Umbilical cord (tissue), 2 donors: Measurements from ENCODE around the gene CLINT1. TPM values are rescaled to one million over a fixed set of nuclear protein-coding genes. Genes with fewer than 3 reads are reported as not detected.
"Not testable (repeated sequence)": the region's sequence is repeated elsewhere in the genome, so short reads cannot be mapped to it uniquely, and the experiment has no call there.

Source experiments
- DNase-seq: peaks from one replicate; pipeline ENCODE4 v3.0.0-alpha.2; 2015; ENCODE audit warnings: low spot score
- total RNA-seq: library from RNA; depleted of rRNA; stranded (reverse); fragments of >200 nt; gene quantifications from one replicate; pipeline ENCODE4 v1.2.3, GENCODE V29; 2014; ENCODE audit warnings: low replicate concordance; ENCODE audit not compliant: insufficient read depth

Gene CLINT1
- total RNA-seq, 1 donor from 2014 or later: 69.3 TPM

DNA sequence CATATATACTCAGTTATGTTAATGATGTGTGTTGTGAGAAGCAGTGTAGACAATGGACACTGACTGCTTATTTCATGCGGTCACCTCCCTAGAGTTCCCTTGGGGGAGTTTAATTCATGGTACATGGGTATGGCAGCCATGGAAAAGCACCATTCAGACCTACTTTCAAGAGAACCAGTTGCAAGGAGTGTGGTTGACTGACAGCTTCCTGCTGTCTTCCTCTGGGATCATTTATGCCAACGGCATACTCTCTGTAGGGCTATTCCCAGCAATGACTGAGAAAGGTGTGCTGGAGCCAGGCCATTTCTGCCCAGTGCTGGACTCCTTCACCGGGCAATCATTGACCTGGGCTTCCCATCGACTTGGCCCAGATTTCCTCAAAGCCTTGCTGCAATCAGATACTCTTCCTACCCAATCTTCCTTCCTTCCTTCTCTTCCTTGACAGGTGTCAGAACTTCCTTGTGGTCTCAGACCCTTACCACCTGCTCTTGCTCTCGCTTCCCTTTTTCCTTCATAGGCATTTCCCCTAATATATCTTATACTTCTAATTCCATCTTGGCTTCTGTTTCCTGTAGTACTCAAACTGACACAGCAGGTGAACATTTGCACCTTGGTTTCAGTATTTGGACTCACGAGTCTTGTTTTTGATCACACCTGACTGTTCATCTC, 3.4 kb upstream of the CLINT1 start:
- DNase-seq: no peak

- DNase-seq: peak; percentile 18
Measured at GRCh38 chr5:157860898-157861890, 2.2 kb upstream of the CLINT1 start.

DNA sequence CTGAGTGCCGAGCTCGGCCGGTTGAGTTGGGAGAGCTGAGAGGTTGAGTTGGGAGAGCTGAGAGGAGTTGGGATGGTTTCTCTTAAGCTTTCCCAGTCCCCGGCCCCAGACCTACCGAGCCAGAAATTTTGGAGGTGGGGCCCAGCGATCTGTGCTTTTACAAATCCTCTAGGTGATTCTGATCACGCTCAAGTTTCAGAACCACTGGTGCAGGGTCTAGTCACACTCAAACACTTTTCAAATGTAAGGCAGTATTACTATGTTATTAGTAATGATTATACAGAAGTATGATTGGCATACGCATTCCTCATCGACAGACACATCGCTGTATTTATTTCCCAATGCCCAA, 256 bp upstream of the CLINT1 start:
- no peak for DNase-seq

DNA sequence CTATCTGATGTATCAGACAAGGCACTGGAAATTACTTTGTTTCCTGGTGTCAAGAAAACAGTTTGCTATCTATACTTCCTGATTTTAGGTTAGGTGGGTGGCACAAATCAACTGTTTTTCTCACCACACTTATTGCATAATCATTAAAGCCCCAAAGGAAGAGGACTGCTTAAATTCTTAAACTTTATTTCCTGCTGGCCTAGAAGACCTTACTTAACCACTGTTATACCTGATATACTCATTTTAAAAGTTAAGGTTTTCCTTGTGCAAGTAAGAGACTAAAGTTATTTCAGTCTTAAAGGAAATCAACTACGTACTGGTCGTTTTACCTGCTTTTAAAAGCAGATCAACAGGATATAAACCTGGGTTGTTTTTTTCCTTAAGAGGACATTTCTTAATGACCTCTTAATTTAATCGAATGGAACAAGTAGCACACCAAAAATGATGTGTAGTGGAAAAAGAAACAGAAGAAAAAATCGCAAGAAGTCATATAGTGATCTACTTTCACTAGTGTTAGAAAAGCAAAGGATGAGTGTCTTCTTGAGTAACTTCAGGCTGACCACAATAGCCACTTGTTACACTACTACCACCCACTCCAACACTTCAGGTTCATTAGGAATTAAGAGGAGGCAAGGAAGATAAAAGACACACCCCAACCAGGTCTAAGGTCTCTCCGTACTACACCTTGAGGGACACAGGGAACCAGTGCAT, 974 bp downstream of the CLINT1 start:
- DNase-seq: peak; percentile 9

- DNase-seq: peak; percentile 69
Measured at GRCh38 chr5:157855404-157855994, 3.4 kb downstream of the CLINT1 start.

GRCh38 chr5:157853365-157853764, 5.6 kb downstream of the CLINT1 start:
- not testable (repeated sequence) for DNase-seq

GRCh38 chr5:157845914-157846598, 12.9 kb downstream of the CLINT1 start:
- no peak for DNase-seq

DNA sequence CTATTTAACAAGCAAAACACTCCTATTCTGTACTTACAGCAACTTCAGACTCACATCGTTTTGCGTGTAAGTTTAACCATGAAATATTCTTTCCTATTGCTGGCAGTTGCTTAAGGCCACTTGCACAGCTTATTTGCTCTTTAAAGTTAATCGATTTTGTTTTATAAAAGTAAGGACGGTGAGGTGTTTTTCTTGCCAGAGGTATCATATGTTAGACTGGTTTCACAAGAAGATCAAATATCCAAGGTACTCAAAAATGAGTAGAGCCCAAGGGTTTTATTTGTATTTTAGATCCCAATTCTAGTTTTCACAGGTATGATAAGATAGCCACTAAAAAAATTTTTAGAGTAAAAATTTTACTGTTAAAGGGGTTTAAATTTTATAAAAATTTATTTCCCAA, 16.2 kb downstream of the CLINT1 start:
- no peak for DNase-seq

GRCh38 chr5:157842185-157842584, 16.8 kb downstream of the CLINT1 start:
- DNase-seq: no peak

DNA sequence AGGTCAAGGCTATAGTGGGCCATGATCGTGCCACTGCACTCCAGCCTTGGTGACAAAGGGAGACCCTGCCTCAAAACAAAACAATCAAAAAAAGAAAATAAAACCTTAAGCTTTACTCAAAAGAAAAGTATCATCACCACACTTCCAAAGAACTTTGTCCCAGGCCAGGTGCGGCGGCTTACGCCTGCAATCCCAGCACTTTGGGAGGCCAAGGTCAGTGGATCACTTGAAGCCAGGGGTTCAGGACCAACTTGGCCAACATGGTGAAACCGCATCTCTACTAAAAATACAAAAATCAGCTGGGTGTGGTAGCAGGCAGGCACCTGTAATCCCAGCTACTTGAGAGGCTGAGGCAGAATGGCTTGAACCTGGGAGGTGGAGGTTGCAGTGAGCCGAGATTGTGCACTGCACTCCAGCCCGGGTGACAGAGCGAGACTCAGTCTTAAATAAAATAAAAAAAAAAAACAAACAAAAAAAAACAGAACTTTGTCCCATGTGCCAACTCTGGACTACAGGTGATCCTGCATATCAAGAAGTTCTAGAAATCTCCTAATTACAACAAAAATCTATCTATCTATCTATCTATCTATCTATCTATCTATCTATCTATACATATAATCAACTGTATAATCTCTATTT, 19.7 kb downstream of the CLINT1 start:
- DNase-seq: no peak

- no peak for DNase-seq
Measured at GRCh38 chr5:157836121-157836753, 22.7 kb downstream of the CLINT1 start.

GRCh38 chr5:157835041-157835440, 23.9 kb downstream of the CLINT1 start:
- DNase-seq: no peak

DNA sequence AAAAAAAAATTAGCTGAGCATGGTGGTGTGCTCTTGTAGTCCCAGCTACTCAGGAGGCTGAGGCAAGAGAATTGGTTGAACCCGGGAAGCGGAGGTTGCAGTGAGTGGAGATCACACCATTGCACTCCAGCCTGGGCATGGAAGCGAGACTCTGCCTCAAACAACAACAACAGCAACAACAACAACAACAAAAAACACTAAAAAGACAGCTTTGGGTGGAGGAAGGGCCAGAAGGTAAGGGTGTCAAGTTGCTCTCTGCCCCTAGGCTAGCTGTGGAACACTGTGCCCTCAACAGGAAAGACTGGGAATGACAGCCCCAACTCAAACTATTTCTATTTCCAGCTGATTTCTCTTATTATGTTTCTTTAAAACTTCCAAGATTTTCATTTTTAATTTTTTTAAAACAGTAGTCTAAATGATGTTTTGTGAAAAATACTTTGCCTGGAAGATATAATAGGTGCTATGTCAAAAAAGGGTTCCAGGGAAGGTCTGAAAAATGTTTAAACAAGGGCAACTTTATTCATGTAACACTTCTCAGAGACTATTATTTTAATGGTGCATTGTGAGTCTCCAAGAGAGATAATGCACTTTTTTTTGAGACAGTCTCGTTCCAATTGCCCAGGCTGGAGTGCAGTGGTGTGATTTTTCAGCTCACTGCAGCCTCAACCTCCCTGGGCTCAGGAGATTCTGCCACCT, 29.9 kb downstream of the CLINT1 start:
- DNase-seq: no peak

- DNase-seq: no peak
Measured at GRCh38 chr5:157828105-157828943, 30.6 kb downstream of the CLINT1 start.

DNA sequence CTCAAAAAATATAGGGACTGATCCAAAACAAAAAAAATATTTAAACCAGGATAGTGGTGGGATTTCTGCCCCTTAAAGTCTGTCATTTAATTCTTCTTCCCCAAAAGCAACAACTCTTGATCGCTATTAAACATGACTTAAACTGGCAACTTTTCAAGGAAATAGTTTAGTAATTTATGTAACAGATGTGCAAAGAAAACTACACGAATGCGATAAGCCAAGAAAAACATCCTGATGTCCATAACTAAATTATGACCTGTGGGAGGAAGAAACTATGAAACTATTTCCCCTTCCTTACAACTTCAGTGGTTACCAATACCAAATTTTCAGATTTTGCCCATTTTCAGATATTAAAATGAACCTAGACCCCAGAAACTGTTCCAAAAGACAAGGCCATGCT, 31.5 kb downstream of the CLINT1 start:
- DNase-seq: no peak

GRCh38 chr5:157823655-157824054, 35.3 kb downstream of the CLINT1 start:
- DNase-seq: no peak

DNA sequence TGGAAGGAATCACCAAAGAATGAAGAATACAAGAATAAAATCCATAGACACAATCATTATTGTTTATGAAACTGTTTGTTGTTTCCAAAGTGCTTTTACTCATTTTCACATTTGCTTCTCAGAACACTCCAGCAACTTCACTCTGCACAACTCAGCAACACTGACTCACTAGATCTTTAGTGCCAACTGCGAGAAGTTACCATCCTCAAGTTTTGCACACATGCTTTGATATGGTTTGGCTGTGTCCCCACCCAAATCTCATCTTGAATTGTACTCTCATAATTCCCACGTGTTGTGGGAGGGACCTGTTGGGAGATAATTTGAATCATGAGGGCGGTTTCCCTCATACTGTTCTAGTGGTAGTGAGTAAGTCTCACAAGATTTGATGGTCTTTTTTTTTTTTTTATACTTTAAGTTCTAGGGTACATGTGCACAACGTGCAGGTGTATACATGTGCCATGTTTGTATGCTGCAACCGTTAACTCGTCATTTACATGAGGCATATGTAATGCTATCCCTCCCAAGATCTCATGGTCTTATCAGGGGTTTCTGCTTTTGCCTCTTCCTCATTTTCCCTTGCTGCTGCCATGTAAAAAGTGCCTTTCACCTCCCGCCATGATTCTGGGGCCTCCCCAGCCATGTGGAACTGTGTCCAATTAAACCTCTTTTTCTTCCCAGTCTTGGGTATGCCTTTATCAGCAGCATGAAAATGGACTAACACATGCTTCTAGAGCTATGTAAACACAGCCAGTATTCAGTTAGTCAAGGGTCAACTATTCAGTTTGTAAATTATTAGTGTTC, 36.9 kb downstream of the CLINT1 start:
- no peak for DNase-seq

DNA sequence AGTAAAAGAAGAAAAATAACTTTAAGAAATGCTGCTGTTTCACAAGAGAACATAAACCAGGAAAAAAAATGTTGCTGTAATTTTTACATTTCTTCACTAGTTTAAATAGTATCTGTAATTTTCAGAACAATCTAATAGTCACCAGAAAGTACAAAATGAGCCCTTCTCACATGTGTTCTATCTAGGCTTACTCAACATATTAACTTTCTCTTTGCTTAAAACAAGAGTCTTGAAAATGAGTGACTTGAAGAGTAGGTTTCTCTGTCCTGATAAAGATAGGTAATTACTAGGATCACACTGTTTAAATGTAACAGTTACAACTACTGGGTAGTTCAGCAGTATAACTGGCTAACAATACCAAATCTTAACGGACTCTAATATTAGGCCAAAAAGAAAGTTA, 37.5 kb downstream of the CLINT1 start:
- DNase-seq: no peak
